ENCODE results near the gene TRIM74. TPM values are rescaled to one million over a fixed set of nuclear protein-coding genes. Genes with fewer than 3 reads are reported as not detected.
A peak's percentile ranks its signal among the peaks of the same experiment; 100 is the strongest.

Gene TRIM74
- polyA plus RNA-seq, 1 of the 3 experiments (the other 2 are of a cell fraction), result 0.21 TPM

DNA sequence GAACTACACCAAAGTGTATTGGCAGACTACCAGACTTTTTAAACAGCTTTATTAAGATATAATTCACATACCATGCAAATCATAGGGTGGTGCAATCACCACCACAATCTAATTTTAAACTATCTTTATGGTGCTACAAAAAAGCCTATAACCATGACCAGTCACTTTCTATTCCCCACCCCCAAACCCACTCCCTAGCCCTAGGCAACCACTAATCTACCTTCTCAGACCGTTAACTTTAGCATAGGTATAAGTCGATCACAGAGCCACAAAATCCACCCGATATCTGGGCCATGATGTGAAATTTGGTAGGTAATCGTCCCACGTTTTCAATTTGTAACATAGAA, 44.9 kb downstream of the TRIM74 start:
- no peak for TF ChIP-seq YY1 (IDR thresholded peaks at IDR 0.05; ENCODE audit: low read depth)
- TF ChIP-seq, protein P1, sequence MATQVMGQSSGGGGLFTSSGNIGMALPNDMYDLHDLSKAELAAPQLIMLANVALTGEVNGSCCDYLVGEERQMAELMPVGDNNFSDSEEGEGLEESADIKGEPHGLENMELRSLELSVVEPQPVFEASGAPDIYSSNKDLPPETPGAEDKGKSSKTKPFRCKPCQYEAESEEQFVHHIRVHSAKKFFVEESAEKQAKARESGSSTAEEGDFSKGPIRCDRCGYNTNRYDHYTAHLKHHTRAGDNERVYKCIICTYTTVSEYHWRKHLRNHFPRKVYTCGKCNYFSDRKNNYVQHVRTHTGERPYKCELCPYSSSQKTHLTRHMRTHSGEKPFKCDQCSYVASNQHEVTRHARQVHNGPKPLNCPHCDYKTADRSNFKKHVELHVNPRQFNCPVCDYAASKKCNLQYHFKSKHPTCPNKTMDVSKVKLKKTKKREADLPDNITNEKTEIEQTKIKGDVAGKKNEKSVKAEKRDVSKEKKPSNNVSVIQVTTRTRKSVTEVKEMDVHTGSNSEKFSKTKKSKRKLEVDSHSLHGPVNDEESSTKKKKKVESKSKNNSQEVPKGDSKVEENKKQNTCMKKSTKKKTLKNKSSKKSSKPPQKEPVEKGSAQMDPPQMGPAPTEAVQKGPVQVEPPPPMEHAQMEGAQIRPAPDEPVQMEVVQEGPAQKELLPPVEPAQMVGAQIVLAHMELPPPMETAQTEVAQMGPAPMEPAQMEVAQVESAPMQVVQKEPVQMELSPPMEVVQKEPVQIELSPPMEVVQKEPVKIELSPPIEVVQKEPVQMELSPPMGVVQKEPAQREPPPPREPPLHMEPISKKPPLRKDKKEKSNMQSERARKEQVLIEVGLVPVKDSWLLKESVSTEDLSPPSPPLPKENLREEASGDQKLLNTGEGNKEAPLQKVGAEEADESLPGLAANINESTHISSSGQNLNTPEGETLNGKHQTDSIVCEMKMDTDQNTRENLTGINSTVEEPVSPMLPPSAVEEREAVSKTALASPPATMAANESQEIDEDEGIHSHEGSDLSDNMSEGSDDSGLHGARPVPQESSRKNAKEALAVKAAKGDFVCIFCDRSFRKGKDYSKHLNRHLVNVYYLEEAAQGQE (IDR thresholded peaks at IDR 0.05; ENCODE audit: low read depth, low read length), result no peak
- no peak for TF ChIP-seq RFX5 (IDR thresholded peaks at IDR 0.05; ENCODE audit: low read length)
- TF ChIP-seq EP300 (IDR thresholded peaks at IDR 0.05; ENCODE audit: borderline replicate concordance in 1 of 2, low read depth in 1 of 2, low read length in 1 of 2), result no peak
- TF ChIP-seq, protein P2, sequence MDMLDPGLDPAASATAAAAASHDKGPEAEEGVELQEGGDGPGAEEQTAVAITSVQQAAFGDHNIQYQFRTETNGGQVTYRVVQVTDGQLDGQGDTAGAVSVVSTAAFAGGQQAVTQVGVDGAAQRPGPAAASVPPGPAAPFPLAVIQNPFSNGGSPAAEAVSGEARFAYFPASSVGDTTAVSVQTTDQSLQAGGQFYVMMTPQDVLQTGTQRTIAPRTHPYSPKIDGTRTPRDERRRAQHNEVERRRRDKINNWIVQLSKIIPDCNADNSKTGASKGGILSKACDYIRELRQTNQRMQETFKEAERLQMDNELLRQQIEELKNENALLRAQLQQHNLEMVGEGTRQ (IDR thresholded peaks at IDR 0.05; ENCODE audit: borderline replicate concordance, low read depth, low read length), result no peak
- TF ChIP-seq CHD2 (IDR thresholded peaks at IDR 0.05; ENCODE audit: low read length, partially characterized antibody), result no peak
- no peak for TF ChIP-seq NRF1 (IDR thresholded peaks at IDR 0.05; ENCODE audit: low read depth, low read length)
- TF ChIP-seq, protein P3, sequence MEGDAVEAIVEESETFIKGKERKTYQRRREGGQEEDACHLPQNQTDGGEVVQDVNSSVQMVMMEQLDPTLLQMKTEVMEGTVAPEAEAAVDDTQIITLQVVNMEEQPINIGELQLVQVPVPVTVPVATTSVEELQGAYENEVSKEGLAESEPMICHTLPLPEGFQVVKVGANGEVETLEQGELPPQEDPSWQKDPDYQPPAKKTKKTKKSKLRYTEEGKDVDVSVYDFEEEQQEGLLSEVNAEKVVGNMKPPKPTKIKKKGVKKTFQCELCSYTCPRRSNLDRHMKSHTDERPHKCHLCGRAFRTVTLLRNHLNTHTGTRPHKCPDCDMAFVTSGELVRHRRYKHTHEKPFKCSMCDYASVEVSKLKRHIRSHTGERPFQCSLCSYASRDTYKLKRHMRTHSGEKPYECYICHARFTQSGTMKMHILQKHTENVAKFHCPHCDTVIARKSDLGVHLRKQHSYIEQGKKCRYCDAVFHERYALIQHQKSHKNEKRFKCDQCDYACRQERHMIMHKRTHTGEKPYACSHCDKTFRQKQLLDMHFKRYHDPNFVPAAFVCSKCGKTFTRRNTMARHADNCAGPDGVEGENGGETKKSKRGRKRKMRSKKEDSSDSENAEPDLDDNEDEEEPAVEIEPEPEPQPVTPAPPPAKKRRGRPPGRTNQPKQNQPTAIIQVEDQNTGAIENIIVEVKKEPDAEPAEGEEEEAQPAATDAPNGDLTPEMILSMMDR (IDR thresholded peaks at IDR 0.05), result 0 out of 2 replicates have a peak, but pooled peaks have one; percentile 5

DNA sequence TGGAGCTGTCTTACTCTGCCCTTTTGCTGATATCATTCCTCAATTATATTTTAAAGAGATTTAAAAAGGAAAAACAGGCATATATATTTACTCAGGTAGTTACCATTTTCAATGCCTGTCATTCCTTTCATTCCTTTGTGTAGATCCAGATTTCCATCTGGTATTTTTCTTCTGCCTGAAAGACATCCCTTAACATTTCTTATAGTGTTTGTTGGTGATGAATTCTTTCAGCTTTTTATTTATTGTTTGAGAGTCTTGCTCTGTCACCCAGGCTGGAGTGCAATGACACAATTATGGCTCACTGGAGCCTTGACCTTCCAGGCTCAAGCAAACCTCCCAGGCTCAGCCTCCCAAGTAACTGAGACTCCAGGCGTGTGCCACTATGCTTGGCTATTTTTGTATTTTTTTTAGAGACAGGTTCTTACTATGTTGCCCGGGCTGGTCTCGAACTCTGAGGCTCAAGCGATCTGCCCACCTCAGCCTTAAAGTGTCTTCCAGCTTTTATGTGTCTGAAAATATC, 50.0 kb downstream of the TRIM74 start:
- WGBS (ENCODE audit: low lambda C conversion rate), result 91% methylated on average over 4 of the region's 4 CpGs
- H3K9ac ChIP-seq, result no peak overlapping the region
- H4K20me1 ChIP-seq (ENCODE audit: insufficient read depth), result no peaks in the 10 kb centered on the region; the same call in 1 of the 2 replicates
- H2AFZ ChIP-seq (ENCODE audit: low read depth), result no peak overlapping the region
- no peak overlapping the region for H3K4me2 ChIP-seq
- no peak overlapping the region for H3K4me3 ChIP-seq (ENCODE audit: low read depth in 2 of 2, low read length in 1 of 2)
- H3K36me3 ChIP-seq (replicated peaks in 1 of 2; ENCODE audit: control insufficient read depth in 1 of 2, insufficient read depth in 2 of 2, low read length in 1 of 2), result peaks cover 4 to 9% of the 10 kb centered on the region in 2 experiments
- DNase-seq, result no peak
- peaks cover 84% of the 10 kb centered on the region for H3K79me2 ChIP-seq (ENCODE audit: insufficient read depth)
- ChIA-PET CTCF (interaction anchor here (1.0 kb wide), 1 partner anchor 90 kb away, joined by 4 read pairs; no protein-coding TSS in a partner anchor), POLR2A (no interaction called here)
- no peaks in the 10 kb centered on the region for H3K9me3 ChIP-seq
- H3K27ac ChIP-seq (ENCODE audit: low read depth in 2 of 2, low read length in 1 of 2), result peak overlapping the region in 1 of 2 experiments; percentile 10; a peak in 2 of 4 replicates
- peaks cover 16% of the 10 kb centered on the region for H3F3A ChIP-seq (replicated peaks; ENCODE audit: insufficient read depth)
- H3K27me3 ChIP-seq (ENCODE audit: insufficient read depth), result no peaks in the 10 kb centered on the region
- no peaks in the 10 kb centered on the region for H3K9me2 ChIP-seq
- peaks cover 4 to 5% of the 10 kb centered on the region in 2 experiments; a peak in 2 of 4 replicates for H3K4me1 ChIP-seq (ENCODE audit: control insufficient read depth in 1 of 2, insufficient read depth in 2 of 2, low read depth in 1 of 2, low read length in 1 of 2)
- TF ChIP-seq TCF12 (IDR thresholded peaks at IDR 0.05), result peak; percentile 41; the same call in 1 of the 2 replicates
- TF ChIP-seq, protein P4, sequence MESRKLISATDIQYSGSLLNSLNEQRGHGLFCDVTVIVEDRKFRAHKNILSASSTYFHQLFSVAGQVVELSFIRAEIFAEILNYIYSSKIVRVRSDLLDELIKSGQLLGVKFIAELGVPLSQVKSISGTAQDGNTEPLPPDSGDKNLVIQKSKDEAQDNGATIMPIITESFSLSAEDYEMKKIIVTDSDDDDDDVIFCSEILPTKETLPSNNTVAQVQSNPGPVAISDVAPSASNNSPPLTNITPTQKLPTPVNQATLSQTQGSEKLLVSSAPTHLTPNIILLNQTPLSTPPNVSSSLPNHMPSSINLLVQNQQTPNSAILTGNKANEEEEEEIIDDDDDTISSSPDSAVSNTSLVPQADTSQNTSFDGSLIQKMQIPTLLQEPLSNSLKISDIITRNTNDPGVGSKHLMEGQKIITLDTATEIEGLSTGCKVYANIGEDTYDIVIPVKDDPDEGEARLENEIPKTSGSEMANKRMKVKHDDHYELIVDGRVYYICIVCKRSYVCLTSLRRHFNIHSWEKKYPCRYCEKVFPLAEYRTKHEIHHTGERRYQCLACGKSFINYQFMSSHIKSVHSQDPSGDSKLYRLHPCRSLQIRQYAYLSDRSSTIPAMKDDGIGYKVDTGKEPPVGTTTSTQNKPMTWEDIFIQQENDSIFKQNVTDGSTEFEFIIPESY (IDR thresholded peaks at IDR 0.05; ENCODE audit: borderline replicate concordance, low read depth), result no peak

More for the DNA sequence above, 44.9 kb downstream of the TRIM74 start:
- H3K4me2 ChIP-seq, result peak overlapping the region; percentile 93
- peak overlapping the region; percentile 88 to 91 for H3K27ac ChIP-seq (ENCODE audit: low read depth in 2 of 2, low read length in 1 of 2)
- 1% methylated on average over 5 of the region's 5 CpGs for WGBS (ENCODE audit: low lambda C conversion rate)
- H3K79me2 ChIP-seq (ENCODE audit: insufficient read depth), result peaks cover 94% of the 10 kb centered on the region
- H3K4me3 ChIP-seq (ENCODE audit: low read depth in 2 of 2, low read length in 1 of 2), result peak overlapping the region; percentile 88 to 96
- H3K27me3 ChIP-seq (ENCODE audit: insufficient read depth), result no peaks in the 10 kb centered on the region
- no peaks in the 10 kb centered on the region for H3K9me2 ChIP-seq
- no peak for DNase-seq
- H3F3A ChIP-seq (replicated peaks; ENCODE audit: insufficient read depth), result peaks cover 16% of the 10 kb centered on the region
- POLR2A ChIA-PET, result no interaction called here
- peaks cover 4 to 13% of the 10 kb centered on the region in 2 experiments; a peak in 3 of 4 replicates for H3K4me1 ChIP-seq (ENCODE audit: control insufficient read depth in 1 of 2, insufficient read depth in 2 of 2, low read depth in 1 of 2, low read length in 1 of 2)
- H4K20me1 ChIP-seq (ENCODE audit: insufficient read depth), result peaks cover 4% of the 10 kb centered on the region
- H3K9me3 ChIP-seq, result no peaks in the 10 kb centered on the region
- H3K36me3 ChIP-seq (replicated peaks in 1 of 2; ENCODE audit: control insufficient read depth in 1 of 2, insufficient read depth in 2 of 2, low read length in 1 of 2), result peaks cover 25 to 36% of the 10 kb centered on the region in 2 experiments
- H3K9ac ChIP-seq, result peak overlapping the region; percentile 97
- peak overlapping the region; percentile 85 for H2AFZ ChIP-seq (ENCODE audit: low read depth)
- CTCF ChIA-PET, result no interaction called here
